ENCODE data around the gene TRIM66.
"Not testable (repeated sequence)": the region's sequence is repeated elsewhere in the genome, so short reads cannot be mapped to it uniquely, and the experiment has no call there.

The TRIM66 gene

DNA sequence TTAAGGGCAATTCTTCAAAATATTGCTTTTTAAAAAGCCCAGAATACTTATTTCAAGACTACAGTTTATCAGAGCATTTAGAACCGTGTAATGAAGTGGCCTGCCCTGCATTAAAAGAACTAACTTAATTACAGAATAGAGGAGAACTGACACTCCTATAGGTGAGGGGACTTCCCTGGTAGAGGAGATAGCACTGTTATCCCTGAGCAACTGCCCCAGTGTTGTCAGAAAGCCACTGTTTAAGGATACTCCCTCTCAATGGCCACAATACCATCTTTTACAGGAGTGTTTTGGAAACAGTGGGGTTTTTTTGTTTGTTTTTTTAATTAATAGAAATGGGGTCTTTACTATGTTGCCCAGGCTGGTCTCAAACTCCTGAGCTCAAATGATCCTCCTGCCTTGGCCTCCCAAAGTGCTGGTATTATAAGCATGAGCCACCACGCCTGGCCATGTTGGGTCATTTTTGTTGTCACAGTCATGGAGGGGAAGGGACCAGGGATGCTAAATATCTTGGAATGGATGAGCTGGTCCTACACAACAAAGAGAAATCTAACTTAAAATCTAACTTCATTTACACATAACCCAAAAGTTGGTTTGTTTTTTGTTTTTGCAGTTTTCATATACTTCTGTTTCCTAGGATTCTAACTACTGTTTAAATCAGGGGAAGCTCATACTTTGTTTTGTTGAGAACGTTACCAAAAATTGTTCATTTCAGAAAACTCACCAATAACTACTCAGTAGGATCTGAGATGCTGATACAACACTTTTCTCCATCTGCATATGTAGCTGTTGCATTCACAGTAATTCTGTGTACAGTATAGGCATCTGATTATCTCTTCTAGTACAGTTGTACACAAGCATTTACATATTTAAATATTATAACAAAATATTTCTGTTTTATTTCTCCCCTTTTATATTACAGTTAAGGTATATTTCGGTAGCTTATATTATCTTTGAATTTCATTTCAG lies 8.2 kb upstream of the TRIM66 start:
- no peak for DNase-seq

DNA sequence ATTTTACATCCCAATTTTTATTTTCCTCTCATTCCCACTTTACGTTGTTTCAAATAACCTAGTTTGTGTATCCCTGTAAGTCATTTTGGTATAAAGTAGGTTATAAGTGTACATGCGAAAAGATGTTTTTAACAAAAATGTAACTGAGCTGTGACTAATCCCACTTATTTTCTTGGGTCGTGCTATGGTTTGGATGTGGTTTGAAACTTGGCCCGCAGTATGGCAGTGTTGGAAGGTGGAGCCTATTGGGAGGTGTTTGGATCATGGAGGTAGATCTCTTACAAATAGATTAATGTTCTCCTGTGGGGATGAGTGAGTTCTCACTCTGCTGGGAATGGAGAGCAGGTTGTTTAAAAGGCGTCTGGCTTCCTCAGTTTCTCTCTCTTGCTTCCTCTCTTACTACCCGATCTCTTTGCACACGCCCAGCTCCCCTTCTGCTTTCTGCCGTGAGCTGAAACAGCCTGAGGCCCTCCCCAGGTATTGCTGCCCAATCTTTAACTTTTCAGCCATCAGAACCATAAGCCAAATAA lies 7.3 kb upstream of the TRIM66 start:
- no peak for DNase-seq

GRCh38 chr11:8688414-8689362 lies 6.2 kb upstream of the TRIM66 start:
- peak; percentile 98 for DNase-seq

DNA sequence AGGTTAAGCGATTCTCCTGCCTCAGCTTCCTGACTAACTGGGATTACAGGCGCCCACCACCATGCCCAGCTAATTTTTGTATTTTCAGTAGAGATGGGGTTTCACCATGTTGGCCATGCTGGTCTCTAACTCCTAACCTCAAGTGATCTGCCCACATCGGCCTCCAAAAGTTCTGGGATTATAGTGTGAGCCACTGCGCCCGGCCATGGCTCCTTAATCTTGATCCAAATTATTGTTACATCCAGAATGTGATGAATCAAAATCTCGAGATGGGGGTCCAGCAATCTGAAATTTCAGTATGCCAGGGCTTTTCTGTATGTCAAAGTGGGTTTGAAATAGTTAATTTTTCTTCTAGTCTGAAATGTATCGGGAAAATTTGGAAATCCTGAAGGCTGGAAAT lies 3.9 kb upstream of the TRIM66 start:
- no peak for DNase-seq

- no peak for DNase-seq
Observed at GRCh38 chr11:8685820-8686219, 3.4 kb upstream of the TRIM66 start.

GRCh38 chr11:8685306-8685705 lies 2.8 kb upstream of the TRIM66 start:
- no peak for DNase-seq

DNA sequence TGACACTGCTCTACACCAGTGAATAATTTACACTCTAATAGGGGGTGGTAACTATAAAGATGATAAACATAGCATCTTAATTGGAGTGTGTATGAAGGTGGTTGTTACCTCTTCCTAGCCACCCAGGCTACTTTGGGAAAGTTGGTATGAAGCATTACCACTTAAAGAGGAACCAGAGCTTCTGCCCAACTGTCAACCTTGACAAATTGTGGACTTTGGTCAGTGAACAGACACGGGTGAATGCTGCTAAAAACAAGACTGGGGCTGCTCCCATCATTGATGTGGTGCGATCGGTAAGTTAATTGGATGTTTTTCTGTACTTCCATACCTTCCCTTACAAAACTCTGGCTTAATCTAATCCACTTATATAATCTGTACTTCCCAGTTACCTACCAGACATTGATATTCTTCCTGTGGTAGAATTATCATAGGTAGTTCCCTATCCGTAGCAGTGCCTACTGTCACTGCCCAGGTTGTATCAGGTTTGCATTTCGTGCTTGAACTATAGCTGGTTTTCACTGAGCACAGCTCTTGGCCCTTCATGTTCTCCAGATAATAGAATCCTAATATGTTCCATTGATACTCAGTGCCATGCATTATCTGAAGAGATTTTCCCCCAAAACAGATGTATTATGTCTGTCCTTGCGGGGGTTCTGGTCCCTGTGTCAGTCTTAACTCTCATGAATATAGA lies 2.3 kb upstream of the TRIM66 start:
- DNase-seq: no peak

DNA sequence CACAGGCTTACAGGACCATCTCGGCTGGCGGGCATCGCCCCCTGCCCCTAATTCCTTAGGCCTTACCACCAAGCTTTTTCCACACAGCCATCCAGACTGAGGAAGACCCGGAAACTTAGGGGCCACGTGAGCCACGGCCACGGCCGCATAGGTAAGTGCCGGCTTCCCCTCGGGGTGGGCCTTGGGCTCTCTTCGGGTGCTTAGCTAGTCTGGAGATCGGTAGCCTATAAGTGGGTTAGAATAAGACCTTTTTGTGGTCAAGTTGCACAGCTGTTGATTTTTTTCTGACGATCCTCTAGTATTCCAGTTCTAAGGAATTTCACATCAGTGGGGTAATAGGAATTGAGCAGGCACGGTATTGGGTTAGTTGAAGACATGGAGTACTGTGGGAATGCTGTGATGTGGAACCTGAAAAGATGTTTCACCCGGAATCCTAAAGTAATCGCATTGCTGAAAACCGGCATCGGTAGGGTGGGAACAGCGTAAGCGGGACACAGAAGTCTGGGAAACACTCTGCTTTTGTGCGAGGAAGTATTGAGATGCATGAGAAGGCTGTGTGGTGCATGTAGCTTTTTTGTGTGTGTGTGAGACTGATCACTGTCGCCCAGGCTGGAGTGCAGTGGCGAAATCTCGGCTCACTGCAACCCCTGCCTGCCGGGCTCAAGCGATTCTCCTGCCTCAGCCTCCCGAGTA lies 796 bp upstream of the TRIM66 start:
- no peak for DNase-seq

GRCh38 chr11:8681837-8682302 lies 595 bp downstream of the TRIM66 start:
- DNase-seq: no peak

DNA sequence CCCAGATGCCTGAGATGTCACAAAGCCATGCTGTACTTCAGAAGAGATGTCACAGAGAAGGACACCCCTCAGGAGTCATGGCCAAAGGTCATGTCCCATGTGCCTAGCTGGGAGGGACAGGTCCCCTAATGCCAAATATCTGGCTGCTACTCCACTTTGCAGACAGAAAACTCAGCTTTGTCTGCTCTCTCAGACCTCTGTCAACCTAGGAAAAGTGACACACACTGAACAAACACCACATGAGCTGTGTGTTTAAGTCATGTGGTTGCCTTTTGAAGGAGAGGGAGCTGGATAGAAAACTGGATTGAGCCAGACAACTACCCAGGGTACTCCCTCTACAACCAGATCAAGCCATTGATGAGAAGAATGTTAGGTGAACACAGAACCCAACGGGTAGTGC lies 3.5 kb downstream of the TRIM66 start:
- DNase-seq: no peak

DNA sequence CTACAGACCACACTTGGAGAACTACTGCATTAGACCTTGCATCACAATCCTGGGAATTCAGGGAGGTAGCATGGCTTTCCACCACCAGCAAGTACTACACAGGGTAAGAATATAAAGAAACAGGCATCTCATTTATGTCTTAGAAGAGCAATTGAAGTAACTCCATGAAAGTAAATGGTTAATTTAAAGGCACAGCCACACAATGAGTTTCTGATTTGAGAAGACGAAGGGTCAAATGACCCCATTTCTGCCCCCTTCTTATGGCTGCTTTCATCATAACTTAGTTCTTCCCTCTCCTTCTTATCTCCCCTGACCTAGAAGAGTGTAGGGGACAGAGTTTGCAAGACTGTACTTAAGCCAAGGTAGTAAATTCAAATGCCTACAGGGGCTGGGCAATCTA lies 6.0 kb downstream of the TRIM66 start:
- no peak for DNase-seq

GRCh38 chr11:8674859-8675258 lies 7.6 kb downstream of the TRIM66 start:
- DNase-seq: no peak

DNA sequence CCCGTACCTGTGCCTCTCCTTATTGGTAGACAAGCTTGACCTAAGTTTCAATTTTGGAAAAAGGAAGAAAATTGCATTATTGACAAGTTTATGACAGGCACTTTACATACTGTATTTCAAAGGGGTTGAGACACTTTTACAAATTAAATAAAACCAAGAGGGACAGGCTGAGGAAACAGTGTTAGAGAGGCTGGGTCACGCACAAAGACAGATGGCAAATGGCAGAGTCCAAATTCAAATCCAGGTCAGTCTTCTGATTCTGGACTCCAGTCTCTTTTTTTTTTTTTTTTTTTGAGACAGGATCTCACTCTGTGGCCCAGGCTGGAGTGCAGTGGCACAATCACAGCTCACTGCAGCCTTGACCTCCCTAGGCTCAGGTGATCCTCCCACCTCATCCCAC lies 10.1 kb downstream of the TRIM66 start:
- DNase-seq: no peak

DNA sequence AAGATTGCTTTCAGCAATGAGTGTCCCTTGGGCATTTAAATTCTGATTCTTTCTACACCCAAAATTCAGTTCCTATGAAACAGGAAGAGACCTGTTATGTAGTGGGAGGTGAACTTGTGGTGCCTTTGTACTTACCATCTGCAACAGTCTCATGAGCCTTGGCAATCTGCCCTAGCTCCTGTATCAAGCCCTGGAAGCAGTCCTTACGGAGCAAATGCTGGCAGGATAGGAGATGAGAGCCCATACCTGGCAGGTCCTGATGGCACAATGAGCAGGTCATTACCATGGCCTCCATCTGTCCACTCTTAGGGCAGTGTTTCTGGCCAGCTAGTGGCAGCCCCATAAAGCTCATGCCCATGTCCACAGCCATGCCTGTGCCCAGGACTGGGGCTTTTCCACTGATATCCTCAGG lies 10.8 kb downstream of the TRIM66 start:
- DNase-seq: peak; percentile 43

DNA sequence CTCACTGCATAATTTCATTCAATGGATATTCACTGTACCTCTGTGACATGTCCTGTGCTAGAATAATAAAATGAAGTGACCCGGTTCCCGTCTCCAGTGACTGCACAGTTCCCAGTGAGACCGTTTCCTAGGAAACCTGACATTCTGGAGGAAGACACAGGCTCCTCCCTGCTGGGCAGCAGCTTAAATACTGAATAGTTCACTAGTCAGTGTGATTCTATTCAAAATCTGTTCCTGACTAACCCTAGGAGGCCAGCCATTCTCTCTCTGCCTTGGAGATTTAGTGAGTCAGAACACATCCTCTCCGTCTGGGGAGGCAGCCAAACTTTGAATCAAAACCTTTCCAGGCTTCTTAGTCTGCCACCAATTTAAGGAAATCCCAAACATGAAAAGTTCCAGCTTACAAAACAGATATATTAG lies 11.3 kb downstream of the TRIM66 start:
- peak; percentile 83 for DNase-seq

- not testable (repeated sequence) for DNase-seq
Observed at GRCh38 chr11:8670081-8670480, 12.4 kb downstream of the TRIM66 start.

DNA sequence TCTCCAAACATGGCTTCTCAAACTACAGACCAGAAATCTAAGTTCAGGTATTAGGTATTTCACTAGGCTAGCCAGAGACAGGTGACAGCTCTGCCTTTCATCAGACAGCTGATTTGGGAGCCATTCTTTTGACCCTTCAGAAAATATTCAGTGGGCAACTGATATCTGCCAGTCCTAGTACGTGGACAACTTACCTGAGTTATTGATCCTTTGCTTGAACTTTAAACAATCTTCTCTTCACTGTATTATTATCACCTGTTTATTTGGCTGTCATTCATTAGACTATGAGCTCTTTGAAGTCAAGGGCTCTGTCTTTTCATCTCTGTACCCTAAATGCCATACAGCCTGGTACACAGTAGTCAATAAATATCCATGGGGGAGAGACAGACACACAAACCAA lies 17.2 kb downstream of the TRIM66 start:
- DNase-seq: no peak

- peak; percentile 49 for DNase-seq
Observed at GRCh38 chr11:8661001-8661795, 21.3 kb downstream of the TRIM66 start.

DNA sequence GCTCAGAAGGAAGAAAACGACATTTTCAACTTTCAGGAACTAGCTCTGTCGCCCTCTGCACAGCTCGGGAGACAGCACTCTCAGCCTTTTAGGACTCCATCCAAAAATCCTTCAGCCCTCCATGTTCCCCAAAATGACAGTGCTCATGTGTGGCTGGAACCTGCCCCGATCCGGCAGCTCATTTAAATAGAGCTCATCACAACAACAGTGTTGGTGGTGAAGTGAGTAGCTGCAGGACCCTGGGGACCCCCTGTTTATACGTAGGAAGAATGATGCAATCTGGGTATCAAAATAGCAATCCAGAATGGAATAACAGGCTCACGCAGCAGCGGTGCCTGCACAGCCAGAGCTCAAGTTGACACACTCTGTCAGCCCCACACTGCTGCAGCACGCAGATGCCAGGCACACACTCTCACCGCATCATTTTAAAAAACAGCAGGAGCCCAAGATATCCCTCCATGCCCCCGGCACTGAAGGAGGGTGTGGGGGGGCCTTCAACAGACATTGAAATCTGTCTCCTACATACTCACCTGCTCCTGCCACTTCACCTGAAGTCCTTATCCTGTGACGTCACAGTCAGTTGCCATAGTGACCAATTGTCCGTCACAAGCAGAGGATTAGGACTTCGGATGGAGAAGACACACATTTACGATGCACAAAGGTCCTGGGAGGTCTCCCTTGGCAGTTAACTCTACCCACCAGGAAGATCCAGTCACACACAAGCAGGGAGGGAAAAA lies 24.0 kb downstream of the TRIM66 start:
- DNase-seq: peak; percentile 39

- DNase-seq: no peak
Observed at GRCh38 chr11:8656291-8656690, 26.2 kb downstream of the TRIM66 start.

Data from right hindlimb (tissue), 1 donor.